ENCODE measurements around the gene CAMTA1.

- TF ChIP-seq CTCF (IDR thresholded peaks at IDR 0.05) (no peak), POLR2AphosphoS5 (IDR thresholded peaks at IDR 0.05; ENCODE audit: insufficient read depth in 1 of 2, low read depth in 1 of 2) (no peak), POLR2A (IDR thresholded peaks at IDR 0.05) (no peak)
Measured at GRCh38 chr1:7442918-7443317, 657.7 kb downstream of the CAMTA1 start.
